OCI-LY1 (cell line): ENCODE data around the gene PPP1R1B.

Source experiments
- H2AFZ ChIP-seq: fragments of 200-600 bp; sonication (generic), shearing (Covaris generic); 2 replicates; pipeline ENCODE4 v1.6.0; 2014; ENCODE audit warnings: antibody characterized with exemption, mild to moderate bottlenecking, low read length
- H3F3A ChIP-seq: fragments of 200-600 bp; sonication (generic), shearing (Covaris generic); 2 replicates; pipeline ENCODE4 v1.6.0; 2014; ENCODE audit warnings: mild to moderate bottlenecking, antibody characterized with exemption, low read length, moderate library complexity; ENCODE audit not compliant: insufficient read depth
- H3K27ac ChIP-seq: fragments of 200-600 bp; sonication (generic); 2 replicates; pipeline ENCODE4 v1.5.1; 2014; ENCODE audit warnings: low read length, mixed run types, mild to moderate bottlenecking, low read depth; ENCODE audit not compliant: poor library complexity, severe bottlenecking
- H3K27me3 ChIP-seq: fragments of 200-600 bp; sonication (generic); 2 replicates; pipeline ENCODE4 v1.6.0; 2014; ENCODE audit warnings: antibody characterized with exemption, mild to moderate bottlenecking, low read length, moderate library complexity; ENCODE audit not compliant: insufficient read depth
- H3K36me3 ChIP-seq: fragments of 200-600 bp; sonication (generic); 2 replicates; pipeline ENCODE4 v1.6.1; 2014; ENCODE audit warnings: mild to moderate bottlenecking, antibody characterized with exemption, low read length, moderate library complexity, mixed read lengths; ENCODE audit not compliant: insufficient read depth
- H3K4me1 ChIP-seq: fragments of 200-600 bp; sonication (generic); 2 replicates; pipeline ENCODE4 v1.5.1; 2014; ENCODE audit warnings: mild to moderate bottlenecking, low read length, moderate library complexity; ENCODE audit not compliant: insufficient read depth, severe bottlenecking
- H3K4me2 ChIP-seq: fragments of 200-600 bp; sonication (generic), shearing (Covaris generic); 2 replicates; pipeline ENCODE4 v1.6.1; 2014; ENCODE audit warnings: low read length
- H3K4me3 ChIP-seq: fragments of 200-600 bp; sonication (generic); 2 replicates; pipeline ENCODE4 v1.5.1; 2014; ENCODE audit warnings: low read length, low read depth, mild to moderate bottlenecking, mixed read lengths; ENCODE audit not compliant: poor library complexity, severe bottlenecking
- H3K79me2 ChIP-seq: fragments of 200-600 bp; shearing (Covaris generic); 2 replicates; pipeline ENCODE4 v1.6.1; 2016; ENCODE audit warnings: mixed run types, low read length, mixed read lengths; ENCODE audit not compliant: insufficient read depth
- H3K9ac ChIP-seq: fragments of 200-600 bp; sonication (generic), shearing (Covaris generic); 2 replicates; pipeline ENCODE4 v1.6.1; 2014; ENCODE audit warnings: mild to moderate bottlenecking, low read length, mixed read lengths
- H3K9me2 ChIP-seq: fragments of 200-600 bp; sonication (generic), shearing (Covaris generic); 2 replicates; pipeline ENCODE4 v1.6.1; 2014; ENCODE audit warnings: low read depth, mild to moderate bottlenecking, low read length, mixed read lengths
- H3K9me3 ChIP-seq: fragments of 200-600 bp; shearing (Covaris generic); 2 replicates; pipeline ENCODE4 v1.6.1; 2014; ENCODE audit warnings: low read length, mixed read lengths
- H4K20me1 ChIP-seq: fragments of 200-600 bp; sonication (generic), shearing (Covaris generic); 2 replicates; pipeline ENCODE4 v1.6.0; 2016; ENCODE audit warnings: mild to moderate bottlenecking, low read length; ENCODE audit not compliant: insufficient read depth
- EZH2 ChIP-seq: fragments of 200-600 bp; sonication (generic), shearing (Covaris generic); IDR thresholded peaks from 2 replicates; pipeline ENCODE4 v1.8.0; 2017; ENCODE audit warnings: borderline replicate concordance, mixed run types, mild to moderate bottlenecking, antibody characterized with exemption, low read length, moderate library complexity, mixed read lengths
- TF ChIP-seq, protein P1 (sequence below): fragments of 200-600 bp; sonication (generic), shearing (Covaris generic); IDR thresholded peaks from 2 replicates; pipeline ENCODE4 v1.5.1; 2017; ENCODE audit warnings: mild to moderate bottlenecking, antibody characterized with exemption, low read length, moderate library complexity, mixed read lengths

Gene PPP1R1B

DNA sequence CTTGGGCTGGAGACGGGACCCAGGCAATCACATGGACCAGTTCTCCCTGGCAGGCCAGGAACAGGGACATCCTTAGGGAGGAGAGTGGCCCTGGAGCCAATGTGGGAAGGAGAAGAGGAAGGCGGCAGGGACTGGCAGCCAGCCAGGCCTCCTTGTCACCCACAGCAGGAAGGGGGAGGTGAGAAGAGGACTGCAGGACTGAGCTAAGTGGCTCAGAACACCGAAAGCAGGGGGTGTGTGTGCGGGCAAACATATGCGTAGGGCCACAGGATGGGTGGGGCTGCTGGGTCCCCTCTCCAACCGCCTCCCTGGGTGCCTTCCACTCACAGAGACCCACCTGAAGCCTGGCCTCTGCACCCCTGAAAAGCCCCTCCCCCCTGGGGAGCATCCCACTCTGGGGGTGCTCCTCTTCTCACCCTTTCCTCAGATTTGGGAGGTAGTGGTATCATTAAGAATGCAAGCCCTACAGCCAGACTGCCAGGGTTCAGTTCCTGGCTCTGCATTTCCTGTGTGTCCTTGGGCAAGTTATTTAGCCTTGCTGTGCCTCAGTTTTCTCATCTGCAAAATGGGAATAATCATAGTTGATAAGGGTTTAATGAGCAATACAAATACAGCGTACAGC lies 49.6 kb downstream of the PPP1R1B start:
- no peak overlapping the region for H3K27ac ChIP-seq
- H3F3A ChIP-seq = no peaks in the 10 kb centered on the region
- no peaks in the 10 kb centered on the region; the same call in 1 of the 2 replicates for H3K27me3 ChIP-seq
- H3K9ac ChIP-seq = no peak overlapping the region
- H3K9me2 ChIP-seq = no peaks in the 10 kb centered on the region
- TF ChIP-seq EZH2 = no peak
- TF ChIP-seq, protein P1, sequence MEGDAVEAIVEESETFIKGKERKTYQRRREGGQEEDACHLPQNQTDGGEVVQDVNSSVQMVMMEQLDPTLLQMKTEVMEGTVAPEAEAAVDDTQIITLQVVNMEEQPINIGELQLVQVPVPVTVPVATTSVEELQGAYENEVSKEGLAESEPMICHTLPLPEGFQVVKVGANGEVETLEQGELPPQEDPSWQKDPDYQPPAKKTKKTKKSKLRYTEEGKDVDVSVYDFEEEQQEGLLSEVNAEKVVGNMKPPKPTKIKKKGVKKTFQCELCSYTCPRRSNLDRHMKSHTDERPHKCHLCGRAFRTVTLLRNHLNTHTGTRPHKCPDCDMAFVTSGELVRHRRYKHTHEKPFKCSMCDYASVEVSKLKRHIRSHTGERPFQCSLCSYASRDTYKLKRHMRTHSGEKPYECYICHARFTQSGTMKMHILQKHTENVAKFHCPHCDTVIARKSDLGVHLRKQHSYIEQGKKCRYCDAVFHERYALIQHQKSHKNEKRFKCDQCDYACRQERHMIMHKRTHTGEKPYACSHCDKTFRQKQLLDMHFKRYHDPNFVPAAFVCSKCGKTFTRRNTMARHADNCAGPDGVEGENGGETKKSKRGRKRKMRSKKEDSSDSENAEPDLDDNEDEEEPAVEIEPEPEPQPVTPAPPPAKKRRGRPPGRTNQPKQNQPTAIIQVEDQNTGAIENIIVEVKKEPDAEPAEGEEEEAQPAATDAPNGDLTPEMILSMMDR = no peak
- H3K9me3 ChIP-seq = no peaks in the 10 kb centered on the region
- H3K4me3 ChIP-seq = no peak overlapping the region
- no peaks in the 10 kb centered on the region for H3K36me3 ChIP-seq
- no peak overlapping the region for H3K4me2 ChIP-seq
- no peaks in the 10 kb centered on the region for H3K79me2 ChIP-seq
- H3K4me1 ChIP-seq = peaks cover 15% of the 10 kb centered on the region
- no peaks in the 10 kb centered on the region for H4K20me1 ChIP-seq
- no peak overlapping the region for H2AFZ ChIP-seq

DNA sequence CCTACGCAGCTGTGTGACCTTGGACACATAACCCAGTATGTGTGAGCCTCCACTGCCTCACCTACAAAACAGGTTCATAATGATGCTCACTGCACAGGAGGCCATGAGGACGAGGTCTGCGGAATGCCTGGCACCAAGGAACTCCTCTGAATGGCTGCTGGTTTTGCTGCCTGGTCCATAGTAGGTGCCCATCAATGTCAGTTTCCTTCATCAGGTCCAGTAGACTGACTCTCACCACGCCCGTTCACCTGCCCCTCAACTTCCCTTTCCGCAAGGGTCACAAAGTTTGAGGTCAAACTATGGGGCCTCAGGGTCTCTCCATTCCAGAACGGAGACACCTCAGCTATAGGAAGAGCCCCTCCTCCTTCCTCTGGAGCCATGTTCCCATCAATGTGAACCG lies 50.3 kb downstream of the PPP1R1B start:
- H3K4me2 ChIP-seq = no peak overlapping the region
- H3K36me3 ChIP-seq = no peaks in the 10 kb centered on the region
- no peak overlapping the region for H2AFZ ChIP-seq
- no peaks in the 10 kb centered on the region; the same call in 1 of the 2 replicates for H3K27me3 ChIP-seq
- no peaks in the 10 kb centered on the region for H3K9me2 ChIP-seq
- no peaks in the 10 kb centered on the region for H3K79me2 ChIP-seq
- no peak for TF ChIP-seq EZH2
- TF ChIP-seq, protein P1 = no peak
- H3K9ac ChIP-seq = no peak overlapping the region
- no peaks in the 10 kb centered on the region for H3F3A ChIP-seq
- no peaks in the 10 kb centered on the region for H4K20me1 ChIP-seq
- H3K9me3 ChIP-seq = no peaks in the 10 kb centered on the region
- H3K4me1 ChIP-seq = peaks cover 11% of the 10 kb centered on the region
- no peak overlapping the region for H3K27ac ChIP-seq
- no peak overlapping the region for H3K4me3 ChIP-seq

DNA sequence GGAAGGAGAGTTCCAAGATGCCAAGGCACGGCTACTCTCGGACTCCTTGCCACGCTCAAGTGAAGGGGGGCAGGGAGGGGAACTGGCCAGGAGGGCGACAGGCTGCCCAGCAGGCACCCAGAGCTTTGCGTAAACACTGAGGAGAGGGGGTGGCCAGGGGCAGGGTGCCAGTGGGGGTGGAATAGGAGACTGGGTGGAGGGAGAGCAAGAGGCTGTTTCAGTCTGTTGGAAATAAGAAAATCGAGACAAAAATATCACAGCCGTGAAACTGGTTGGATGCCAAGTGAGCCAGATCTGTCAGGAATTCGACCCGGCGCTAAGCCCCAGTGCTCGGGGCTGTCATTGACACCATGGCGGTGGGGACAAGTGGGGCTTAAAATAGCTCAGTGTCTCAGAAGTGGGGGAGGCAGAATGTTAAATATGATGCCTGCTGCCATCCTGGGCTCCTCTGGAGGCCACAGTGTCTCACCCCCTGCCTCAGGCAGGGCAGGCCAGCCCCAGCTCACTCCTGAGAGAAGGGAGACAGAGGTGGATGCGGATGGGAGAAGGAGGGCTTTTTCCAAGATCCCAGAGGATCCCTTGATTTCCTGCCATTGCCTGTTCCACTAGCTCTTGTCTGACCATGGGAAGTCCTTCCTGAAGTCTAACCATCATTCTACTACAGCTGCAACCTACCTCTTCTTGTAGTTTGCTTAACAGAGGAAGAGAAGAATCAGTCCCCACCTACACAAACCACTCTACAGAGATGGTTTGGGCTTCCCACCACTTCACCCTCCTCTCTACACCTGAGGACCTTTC lies 51.0 kb downstream of the PPP1R1B start:
- Histone ChIP-seq H3F3A (no peaks in the 10 kb centered on the region), H3K4me1 (peaks cover 9% of the 10 kb centered on the region), H3K9me2 (no peaks in the 10 kb centered on the region), H3K36me3 (no peaks in the 10 kb centered on the region), H3K4me3 (no peak overlapping the region), H4K20me1 (no peaks in the 10 kb centered on the region), H2AFZ (no peak overlapping the region), H3K4me2 (no peak overlapping the region), H3K27ac (no peak overlapping the region), H3K9ac (no peak overlapping the region), H3K9me3 (no peaks in the 10 kb centered on the region), H3K79me2 (no peaks in the 10 kb centered on the region), H3K27me3 (no peaks in the 10 kb centered on the region; the same call in 1 of the 2 replicates)
- TF ChIP-seq, protein P1 = no peak
- TF ChIP-seq EZH2 = no peak
